ENCODE results near the gene NFX1.
"Not testable (repeated sequence)": the region's sequence is repeated elsewhere in the genome, so short reads cannot be mapped to it uniquely, and the experiment has no call there.

The NFX1 gene

DNA sequence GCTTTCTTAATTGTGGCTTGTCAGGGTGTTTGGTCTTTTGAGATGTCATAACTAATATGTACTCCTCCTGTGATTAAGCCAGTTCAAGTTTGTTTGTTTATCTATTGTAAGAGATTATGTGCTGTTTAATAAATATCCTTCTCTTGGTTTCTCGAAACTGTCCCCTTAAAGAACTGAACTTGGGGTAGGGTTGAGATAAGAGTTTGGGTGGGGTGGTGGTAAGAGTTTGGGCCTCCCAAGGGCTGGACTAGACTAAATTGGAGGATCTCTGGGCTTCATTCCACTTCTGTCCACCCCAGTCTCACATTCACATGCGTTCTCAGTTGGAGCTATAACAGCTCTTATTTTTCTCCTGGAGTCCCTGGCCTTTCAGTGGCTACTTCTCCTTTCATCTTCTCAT, 73.8 kb downstream of the NFX1 start:
- DNase-seq (ENCODE audit: low spot score), result no peak

- DNase-seq (ENCODE audit: low spot score), result not testable (repeated sequence)
Observed at GRCh38 chr9:33364814-33365213, 74.5 kb downstream of the NFX1 start.

DNA sequence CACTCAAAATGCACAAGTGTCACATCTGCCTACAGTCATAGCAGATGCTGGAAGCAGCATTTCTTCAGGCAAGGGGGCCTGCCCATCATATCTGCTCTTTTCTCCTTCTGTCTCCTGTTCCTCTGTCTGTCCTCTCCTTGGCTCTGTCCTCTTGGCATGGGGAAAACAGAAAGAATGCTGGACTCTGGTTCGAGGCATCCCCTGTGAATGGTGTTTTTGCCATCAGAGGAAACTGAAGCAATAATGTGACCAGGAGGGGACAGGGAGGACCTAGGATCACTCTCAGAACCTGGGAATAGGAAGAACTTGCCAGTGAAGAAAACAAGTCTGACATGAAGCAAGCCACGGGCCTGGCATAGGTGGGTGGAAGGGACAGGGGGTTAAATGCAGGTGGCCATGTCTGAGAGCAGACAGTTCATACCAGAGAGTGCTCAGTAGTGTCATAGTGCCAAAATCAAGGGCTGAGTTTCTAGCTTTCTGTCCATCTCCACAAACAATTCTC, 76.7 kb downstream of the NFX1 start:
- no peak for DNase-seq (ENCODE audit: low spot score)

- DNase-seq (ENCODE audit: low spot score), result no peak
Observed at GRCh38 chr9:33372900-33373299, 82.6 kb downstream of the NFX1 start.

GRCh38 chr9:33374190-33374589, 83.9 kb downstream of the NFX1 start:
- no peak for DNase-seq (ENCODE audit: low spot score)

GRCh38 chr9:33374634-33375237, 84.4 kb downstream of the NFX1 start:
- DNase-seq (ENCODE audit: low spot score), result peak; percentile 73

DNA sequence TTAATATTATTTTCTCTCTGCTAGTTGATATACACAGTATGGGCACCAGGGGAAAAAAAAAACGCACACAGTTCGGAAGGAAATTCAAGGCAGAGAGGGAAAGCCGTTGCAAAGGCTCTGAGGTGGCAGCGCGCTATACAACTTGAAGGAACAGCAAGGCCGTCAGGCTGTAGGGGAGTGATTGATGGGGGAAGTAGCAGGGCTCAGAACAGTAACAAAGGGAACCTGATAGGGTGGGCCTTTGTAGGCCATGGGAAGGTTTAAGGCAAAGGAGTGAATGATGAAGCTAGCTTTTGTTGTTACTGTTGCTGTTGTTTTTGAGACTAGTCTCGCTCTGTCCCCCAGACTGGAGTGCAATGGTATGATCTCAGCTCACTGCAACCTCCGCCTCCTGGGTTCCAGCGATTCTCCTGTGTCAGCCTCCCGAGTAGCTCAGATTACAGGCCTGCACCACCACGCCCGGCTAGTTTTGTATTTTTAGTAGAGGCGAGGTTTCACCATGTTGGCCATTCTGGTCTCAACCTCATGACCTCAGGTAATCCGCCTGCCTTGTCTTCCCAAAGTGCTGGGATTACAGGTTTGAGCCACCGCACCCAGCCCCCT, 85.0 kb downstream of the NFX1 start:
- no peak for DNase-seq (ENCODE audit: low spot score)

- DNase-seq (ENCODE audit: low spot score), result no peak
Observed at GRCh38 chr9:33375841-33376321, 85.6 kb downstream of the NFX1 start.

GRCh38 chr9:33377089-33377715, 86.9 kb downstream of the NFX1 start:
- no peak for DNase-seq (ENCODE audit: low spot score)

DNA sequence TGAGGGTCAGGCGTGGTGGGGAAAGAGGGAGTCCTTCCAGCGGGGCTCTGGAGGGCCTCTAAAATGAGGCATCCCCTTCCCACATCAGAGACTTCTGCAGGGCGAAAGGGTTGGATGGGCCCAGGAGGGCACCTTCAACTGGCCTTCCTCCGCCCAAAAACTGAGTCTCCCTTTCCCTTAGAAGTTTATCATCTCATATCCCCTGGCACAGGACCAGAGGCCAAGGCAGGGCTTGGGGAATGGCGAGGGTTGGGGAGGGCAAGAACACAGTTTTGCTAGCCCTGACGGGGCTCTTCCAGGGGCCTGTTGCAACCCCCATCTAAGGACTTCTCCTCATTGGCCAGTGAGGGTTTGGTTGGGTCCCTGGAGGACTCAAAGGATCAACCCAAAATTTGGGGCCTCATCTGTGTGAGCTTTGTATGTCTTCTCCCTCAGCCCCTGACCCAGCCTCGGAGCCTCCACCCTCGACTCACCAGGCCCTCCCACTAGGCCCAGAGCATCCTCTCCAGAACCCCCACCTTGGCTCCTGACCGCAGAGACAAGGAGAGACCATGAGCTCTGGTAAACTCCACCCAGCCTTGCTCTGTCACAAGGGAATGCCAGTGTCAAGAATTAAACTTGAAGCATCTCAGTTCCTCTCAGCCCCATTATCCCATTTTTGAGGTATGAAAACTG, 87.9 kb downstream of the NFX1 start:
- DNase-seq (ENCODE audit: low spot score), result no peak

GRCh38 chr9:33379666-33380389, 89.5 kb downstream of the NFX1 start:
- DNase-seq (ENCODE audit: low spot score), result no peak

- DNase-seq (ENCODE audit: low spot score), result no peak
Observed at GRCh38 chr9:33380390-33381094, 90.2 kb downstream of the NFX1 start.

DNA sequence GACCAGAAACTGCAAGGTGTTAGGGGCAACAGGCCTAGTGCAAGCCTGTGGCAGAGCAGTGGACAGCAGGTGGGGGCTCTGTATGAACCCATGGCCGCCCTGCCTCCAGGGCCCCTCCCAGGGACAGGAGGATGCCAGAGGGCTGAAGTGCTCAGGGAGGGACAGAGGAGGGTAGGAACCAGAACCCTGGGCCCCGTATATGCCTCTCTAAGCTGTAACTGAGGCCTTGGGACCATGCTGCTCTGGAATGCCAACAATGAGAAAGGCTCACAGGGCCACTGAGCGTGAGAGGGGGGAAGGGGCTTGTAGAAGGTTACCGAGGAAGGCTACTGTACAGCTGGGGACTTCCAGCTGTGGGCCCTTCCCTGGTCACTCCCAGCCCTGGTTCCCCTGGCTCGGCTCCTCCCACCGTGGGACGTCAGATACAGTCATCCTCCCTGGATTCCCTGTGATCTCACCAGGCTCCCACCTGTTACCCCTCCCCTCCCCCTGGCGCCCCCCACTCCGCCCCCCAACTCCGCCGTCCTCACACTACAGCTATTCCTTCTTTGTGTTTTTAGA, 91.0 kb downstream of the NFX1 start:
- no peak for DNase-seq (ENCODE audit: low spot score)

- DNase-seq (ENCODE audit: low spot score), result not testable (repeated sequence)
Observed at GRCh38 chr9:33382397-33382796, 92.1 kb downstream of the NFX1 start.

DNA sequence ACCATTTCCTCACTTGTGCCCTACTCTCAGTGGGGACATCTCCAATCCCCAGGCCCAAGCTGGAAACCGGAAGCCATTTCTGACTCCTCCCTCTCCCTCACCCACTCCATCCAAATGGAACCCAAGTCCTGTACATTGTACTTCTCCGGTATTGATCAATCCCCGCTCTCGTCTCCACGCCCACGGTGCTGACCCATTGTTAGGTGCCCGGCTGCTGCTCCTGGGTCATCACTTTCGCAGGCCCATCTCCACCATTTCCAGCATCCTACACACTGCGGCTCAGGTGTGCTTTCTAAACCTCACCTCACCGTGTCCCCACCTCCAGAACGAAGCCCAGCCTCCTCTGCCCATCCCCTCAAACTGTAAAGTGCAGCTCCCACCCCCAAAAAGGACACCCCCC, 93.1 kb downstream of the NFX1 start:
- not testable (repeated sequence) for DNase-seq (ENCODE audit: low spot score)

GRCh38 chr9:33385536-33385935, 95.2 kb downstream of the NFX1 start:
- DNase-seq (ENCODE audit: low spot score), result not testable (repeated sequence)

DNA sequence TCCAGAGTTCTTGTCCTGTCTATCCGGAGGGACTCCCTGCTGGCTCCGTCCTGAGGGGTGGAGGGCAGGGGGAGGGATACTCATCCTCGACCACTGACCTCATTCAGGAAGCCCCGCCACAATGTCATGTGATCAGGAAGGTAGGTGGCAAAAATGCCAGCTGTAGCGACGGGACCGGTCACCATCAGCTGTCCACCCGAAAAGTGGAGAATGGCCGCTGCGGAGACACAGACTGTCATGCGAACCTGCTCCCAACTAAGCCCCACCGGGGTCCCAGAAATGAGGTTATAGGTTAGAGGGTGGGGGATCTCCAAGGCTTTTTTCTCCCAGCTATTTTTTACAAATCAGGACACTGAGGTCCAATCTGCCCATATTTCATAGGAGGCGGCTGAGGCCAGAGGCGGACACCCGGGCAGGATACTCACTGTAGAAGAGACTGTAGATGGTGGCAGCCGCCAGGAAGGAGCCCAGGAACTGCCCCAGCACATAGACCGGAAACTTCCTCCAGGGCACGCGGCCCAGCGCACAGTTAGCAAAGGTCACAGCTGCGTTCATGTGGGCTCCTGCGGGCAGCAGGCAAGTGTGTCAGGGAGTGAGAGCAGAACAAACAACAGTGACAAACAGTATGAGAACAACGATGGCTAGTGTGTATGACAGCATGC, 95.8 kb downstream of the NFX1 start:
- not testable (repeated sequence) for DNase-seq (ENCODE audit: low spot score)

DNA sequence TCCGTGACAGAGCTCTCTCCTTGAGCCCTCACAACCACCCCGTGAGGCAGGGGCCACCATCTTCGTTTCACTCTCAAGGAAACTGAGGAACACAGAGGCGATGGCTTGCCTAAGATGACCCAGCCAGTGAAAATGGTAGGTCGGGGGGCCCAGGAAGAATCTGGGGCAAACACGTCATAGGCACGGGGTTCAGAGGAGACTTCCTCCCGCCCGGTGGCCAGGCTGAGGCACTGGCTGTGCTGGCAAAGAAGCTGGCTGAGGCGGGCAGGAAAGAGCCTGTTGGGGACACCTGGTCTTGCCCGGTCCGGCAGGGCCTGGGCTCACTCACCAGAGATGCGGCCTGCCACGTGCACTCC, 96.3 kb downstream of the NFX1 start:
- DNase-seq (ENCODE audit: low spot score), result not testable (repeated sequence)

DNA sequence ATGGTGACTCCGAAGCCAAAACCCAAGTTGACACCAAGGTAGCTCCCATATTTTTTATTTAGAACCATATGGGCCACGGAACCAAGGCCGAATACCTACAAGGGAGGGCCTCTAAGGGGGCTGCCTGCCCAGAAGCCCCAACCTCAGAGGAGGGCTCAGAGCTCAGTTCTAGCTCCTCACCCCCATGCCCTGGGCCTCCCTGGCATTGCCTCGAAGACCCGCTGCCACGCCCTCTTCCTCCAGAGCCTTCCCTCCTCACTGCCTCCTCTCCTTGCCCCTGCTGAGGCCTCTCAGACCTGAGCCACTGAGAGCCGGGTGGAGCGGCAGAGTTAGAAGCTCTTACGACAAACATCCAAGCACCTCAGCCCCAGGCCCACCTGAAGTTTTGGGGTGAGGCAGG, 96.7 kb downstream of the NFX1 start:
- not testable (repeated sequence) for DNase-seq (ENCODE audit: low spot score)

- no peak for DNase-seq (ENCODE audit: low spot score)
Observed at GRCh38 chr9:33388110-33388994, 98.0 kb downstream of the NFX1 start.
